ENCODE data around the gene ZNF550. TPM values are rescaled to one million over a fixed set of nuclear protein-coding genes. Genes with fewer than 3 reads are reported as not detected.

Gene ZNF550
- total and polyA plus RNA-seq, 10 of the 15 experiments (the other 5 are each of a cell fraction or from before 2014, with no cell fraction given), result 2.6 to 14.0 (median 7.4) TPM

- no peaks in the 10 kb centered on the region; the same call in 1 of the 2 replicates for H3K79me2 ChIP-seq (ENCODE audit: control insufficient read depth, insufficient read depth, low read length)
- in situ Hi-C loops (cut with MboI) (no loop called here), intact Hi-C loops (cut with micrococcal nuclease; ENCODE audit: unreplicated experiment) (no loop called here)
- H3K36me3 ChIP-seq (ENCODE audit: control insufficient read depth in 2 of 2, insufficient read depth in 2 of 2, low read length in 1 of 2), result peaks cover 0 to 1% of the 10 kb centered on the region in 2 experiments; a peak in 1 of 4 replicates
- H2AFZ ChIP-seq (ENCODE audit: control insufficient read depth, low read depth, low read length), result peak overlapping the region; percentile 93
- no peaks in the 10 kb centered on the region for H3K4me1 ChIP-seq (ENCODE audit: control insufficient read depth, insufficient read depth, low read length)
- WGBS (ENCODE audit: insufficient coverage, insufficient replicate concordance, low lambda C conversion rate, missing lambda C conversion rate), result 55% methylated on average over 8 of the region's 8 CpGs
- peak overlapping the region; percentile 81 for H3K4me2 ChIP-seq (ENCODE audit: control insufficient read depth, insufficient read depth)
- FAIRE-seq (no peak), ATAC-seq (no peak), DNase-seq (ENCODE audit: low read depth, low spot score) (peak; percentile 15)
- no peak overlapping the region for H3K27ac ChIP-seq (ENCODE audit: control insufficient read depth, insufficient read depth)
- H3K9ac ChIP-seq (ENCODE audit: control insufficient read depth, insufficient read depth, low read length), result no peak overlapping the region
- no peaks in the 10 kb centered on the region for H4K20me1 ChIP-seq (ENCODE audit: control insufficient read depth, insufficient read depth)
- BruUV-seq (replicated peaks), result no TSS peak
- RAD21 ChIA-PET (ENCODE audit: unreplicated experiment), result no interaction called here
- H3K4me3 ChIP-seq, result peak overlapping the region; percentile 87
- TF ChIP-seq SUPT20H (IDR thresholded peaks at IDR 0.05; ENCODE audit: borderline replicate concordance, control insufficient read depth, low read depth, low read length) (no peak), NR2F1 (conservative IDR thresholded peaks at IDR 0.05) (peak; percentile 26; the same call in 1 of the 2 replicates)
- CTCF ChIA-PET, result no interaction called here
- H3K9me3 ChIP-seq (replicated peaks; ENCODE audit: control insufficient read depth, insufficient read depth, low read length), result peaks cover 1% of the 10 kb centered on the region; the same call in 1 of the 3 replicates
- H3K27me3 ChIP-seq (replicated peaks in 1 of 2; ENCODE audit: control insufficient read depth in 2 of 2, insufficient read depth in 2 of 2, low read length in 1 of 2), result no peaks in the 10 kb centered on the region
- POLR2A ChIA-PET, result no interaction called here
- SMC1A ChIA-PET (ENCODE audit: uncharacterized antibody, unreplicated experiment), result no interaction called here
Observed at GRCh38 chr19:57599377-57599760, 39.7 kb upstream of the ZNF550 start.

GRCh38 chr19:57587529-57587928, 27.9 kb upstream of the ZNF550 start:
- peaks cover 3 to 5% of the 10 kb centered on the region in 2 experiments; a peak in 2 of 4 replicates for H3K36me3 ChIP-seq (ENCODE audit: control insufficient read depth in 2 of 2, insufficient read depth in 2 of 2, low read length in 1 of 2)
- intact Hi-C loops (cut with micrococcal nuclease; ENCODE audit: unreplicated experiment) (no loop called here), in situ Hi-C loops (cut with MboI) (no loop called here)
- ChIA-PET RAD21 (ENCODE audit: unreplicated experiment) (no interaction called here), SMC1A (ENCODE audit: uncharacterized antibody, unreplicated experiment) (no interaction called here), POLR2A (no interaction called here), CTCF (no interaction called here)
- no TSS peak for BruUV-seq (replicated peaks)
- ATAC-seq (no peak), DNase-seq (ENCODE audit: low read depth, low spot score) (no peak), FAIRE-seq (no peak)
- H4K20me1 ChIP-seq (ENCODE audit: control insufficient read depth, insufficient read depth), result no peaks in the 10 kb centered on the region
- no peak for TF ChIP-seq KLF5 (IDR thresholded peaks at IDR 0.05; ENCODE audit: partially characterized antibody)
- TF ChIP-seq NR2C1 (IDR thresholded peaks at IDR 0.05), result no peak
- no peak for TF ChIP-seq BRCA1 (IDR thresholded peaks at IDR 0.05; ENCODE audit: low read depth, low read length)
- TF ChIP-seq DPF2 (IDR thresholded peaks at IDR 0.05), result no peak
- TF ChIP-seq JUNB (IDR thresholded peaks at IDR 0.05), result no peak
- TF ChIP-seq PAX5 (IDR thresholded peaks at IDR 0.05; ENCODE audit: borderline replicate concordance, low read depth, low read length), result no peak
- H3K79me2 ChIP-seq (ENCODE audit: control insufficient read depth, insufficient read depth, low read length), result no peaks in the 10 kb centered on the region
- no peaks in the 10 kb centered on the region for H3K27me3 ChIP-seq (replicated peaks in 1 of 2; ENCODE audit: control insufficient read depth in 2 of 2, insufficient read depth in 2 of 2, low read length in 1 of 2)
- peaks cover 6% of the 10 kb centered on the region; the same call in 1 of the 2 replicates for H3K4me1 ChIP-seq (ENCODE audit: control insufficient read depth, insufficient read depth, low read length)
- H3K4me3 ChIP-seq, result no peak overlapping the region
- 44% methylated on average over 1 of the region's 1 CpG for WGBS (ENCODE audit: insufficient coverage, insufficient replicate concordance, low lambda C conversion rate, missing lambda C conversion rate)
- no peak overlapping the region for H2AFZ ChIP-seq (ENCODE audit: control insufficient read depth, low read depth, low read length)
- H3K9ac ChIP-seq (ENCODE audit: control insufficient read depth, insufficient read depth, low read length), result no peak overlapping the region
- peaks cover 52% of the 10 kb centered on the region for H3K9me3 ChIP-seq (replicated peaks; ENCODE audit: control insufficient read depth, insufficient read depth, low read length)
- no peak overlapping the region for H3K27ac ChIP-seq (ENCODE audit: control insufficient read depth, insufficient read depth)
- H3K4me2 ChIP-seq (ENCODE audit: control insufficient read depth, insufficient read depth), result no peak overlapping the region
